Neural progenitor cell (in vitro differentiated cells): ENCODE data around the gene TOPBP1. TPM values are rescaled to one million over a fixed set of nuclear protein-coding genes. Genes with fewer than 3 reads are reported as not detected.

ENCODE experiments used
- DNase-seq: peaks from one replicate; pipeline ENCODE4 v3.0.0-alpha.2; 2016; ENCODE audit warnings: low spot score
- H2AFZ ChIP-seq: fragments of 200-600 bp; sonication (generic); replicated peaks from 2 replicates; pipeline ENCODE4 v1.6.1; 2016; ENCODE audit warnings: antibody characterized with exemption
- H3F3A ChIP-seq: fragments of 200-600 bp; sonication (generic); 2 replicates; pipeline ENCODE4 v1.6.1; 2016; ENCODE audit warnings: antibody characterized with exemption, low read depth
- H3K27ac ChIP-seq: fragments of 200-600 bp; sonication (generic); 2 replicates; pipeline ENCODE4 v1.5.1; 2016; ENCODE audit warnings: mild to moderate bottlenecking
- H3K27me3 ChIP-seq: fragments of 200-600 bp; sonication (generic); 2 replicates; pipeline ENCODE4 v1.6.1; 2016; ENCODE audit warnings: mild to moderate bottlenecking, moderate library complexity
- H3K36me3 ChIP-seq: fragments of 200-600 bp; sonication (generic); 2 replicates; pipeline ENCODE4 v1.5.1; 2016
- H3K4me1 ChIP-seq: fragments of 200-600 bp; sonication (generic); 2 replicates; pipeline ENCODE4 v1.6.1; 2016; ENCODE audit warnings: mixed run types
- H3K4me2 ChIP-seq: fragments of 200-600 bp; sonication (generic); 2 replicates; pipeline ENCODE4 v1.6.1; 2016
- H3K4me3 ChIP-seq: fragments of 200-600 bp; sonication (generic); 2 replicates; pipeline ENCODE4 v1.5.1; 2016
- H3K79me2 ChIP-seq: fragments of 200-600 bp; sonication (generic); 2 replicates; pipeline ENCODE4 v1.6.1; 2016; ENCODE audit warnings: low read depth
- H3K9ac ChIP-seq: fragments of 200-600 bp; sonication (generic); 2 replicates; pipeline ENCODE4 v1.6.1; 2016
- H3K9me3 ChIP-seq: fragments of 200-600 bp; sonication (generic); 2 replicates; pipeline ENCODE4 v1.5.1; 2016; ENCODE audit warnings: low read depth
- H4K20me1 ChIP-seq: fragments of 200-600 bp; sonication (generic); 2 replicates; pipeline ENCODE4 v1.6.1; 2016; ENCODE audit warnings: low read depth
- H3K27ac Mint-ChIP-seq: 3 replicates; pipeline ENCODE4 v1.8.0; 2021; ENCODE audit warnings: mixed read lengths
- H3K27me3 Mint-ChIP-seq: 2 replicates; pipeline ENCODE4 v1.8.0; 2022; ENCODE audit warnings: low read depth, mild to moderate bottlenecking, inconsistent platforms, moderate library complexity, mixed read lengths; ENCODE audit not compliant: insufficient read depth
- H3K36me3 Mint-ChIP-seq: 3 replicates; pipeline ENCODE4 v1.8.0; 2021; ENCODE audit warnings: mixed read lengths
- H3K4me1 Mint-ChIP-seq: 3 replicates; pipeline ENCODE4 v1.8.0; 2021; ENCODE audit warnings: mixed read lengths
- H3K4me3 Mint-ChIP-seq: 3 replicates; pipeline ENCODE4 v1.8.0; 2021; ENCODE audit warnings: mild to moderate bottlenecking, moderate library complexity, mixed read lengths
- H3K9me3 Mint-ChIP-seq: 3 replicates; pipeline ENCODE4 v1.8.0; 2020; ENCODE audit warnings: mixed read lengths
- CTCF ChIP-seq: fragments of 200-600 bp; sonication (generic); IDR thresholded peaks from 2 replicates; pipeline ENCODE4 v1.5.1; 2017; ENCODE audit warnings: antibody characterized with exemption, mild to moderate bottlenecking
- EZH2 ChIP-seq: fragments of 200-600 bp; sonication (generic); IDR thresholded peaks from 2 replicates; pipeline ENCODE4 v1.6.1; 2017; ENCODE audit warnings: antibody characterized with exemption, mild to moderate bottlenecking, moderate library complexity
- EZH2phosphoT487 ChIP-seq: fragments of 200-600 bp; sonication (generic); IDR thresholded peaks from 2 replicates; pipeline ENCODE4 v1.6.1; 2017; ENCODE audit warnings: antibody characterized with exemption
- total RNA-seq: library from RNA; depleted of rRNA; stranded (reverse); fragments of >200 nt; gene quantifications from 2 replicates; pipeline ENCODE4 v1.2.3, GENCODE V29; 2015; ENCODE audit warnings: low replicate concordance

TOPBP1 gene
- total RNA-seq, 1 donor from 2014 or later, result 67.7 TPM

- no peak overlapping the region for H3K27ac Mint-ChIP-seq
- H3K4me3 ChIP-seq, result no peak overlapping the region
- no peaks in the 10 kb centered on the region for H3K27me3 Mint-ChIP-seq
- TF ChIP-seq CTCF (no peak), EZH2phosphoT487 (no peak), EZH2 (no peak)
- H3K9ac ChIP-seq, result no peak overlapping the region
- H3K4me2 ChIP-seq, result no peak overlapping the region
- H3F3A ChIP-seq, result no peaks in the 10 kb centered on the region
- H3K36me3 ChIP-seq, result peaks cover 41% of the 10 kb centered on the region
- H3K27me3 ChIP-seq, result no peaks in the 10 kb centered on the region
- DNase-seq, result no peak
- H3K9me3 ChIP-seq, result no peaks in the 10 kb centered on the region
- H3K4me1 Mint-ChIP-seq, result no peaks in the 10 kb centered on the region
- no peak overlapping the region for H3K27ac ChIP-seq
- no peaks in the 10 kb centered on the region for H3K79me2 ChIP-seq
- H2AFZ ChIP-seq, result no peak overlapping the region
- H3K36me3 Mint-ChIP-seq, result peaks cover 24% of the 10 kb centered on the region
- H3K4me1 ChIP-seq, result no peaks in the 10 kb centered on the region
- H4K20me1 ChIP-seq, result no peaks in the 10 kb centered on the region
- H3K9me3 Mint-ChIP-seq, result no peaks in the 10 kb centered on the region
- H3K4me3 Mint-ChIP-seq, result no peak overlapping the region
Measured at GRCh38 chr3:133608388-133608787, 53.4 kb downstream of the TOPBP1 start.

- Mint-ChIP-seq H3K27me3 (no peaks in the 10 kb centered on the region), H3K4me1 (no peaks in the 10 kb centered on the region), H3K4me3 (no peak overlapping the region), H3K27ac (no peak overlapping the region), H3K9me3 (no peaks in the 10 kb centered on the region), H3K36me3 (peaks cover 23% of the 10 kb centered on the region)
- no peak overlapping the region for H3K27ac ChIP-seq
- no peaks in the 10 kb centered on the region for H3K9me3 ChIP-seq
- H3K4me3 ChIP-seq, result no peak overlapping the region
- H3K4me2 ChIP-seq, result no peak overlapping the region
- H4K20me1 ChIP-seq, result no peaks in the 10 kb centered on the region
- H3K9ac ChIP-seq, result no peak overlapping the region
- no peak for DNase-seq
- H3K79me2 ChIP-seq, result no peaks in the 10 kb centered on the region
- no peaks in the 10 kb centered on the region for H3K27me3 ChIP-seq
- TF ChIP-seq CTCF (no peak), EZH2phosphoT487 (no peak), EZH2 (no peak)
- H3K36me3 ChIP-seq, result peaks cover 37% of the 10 kb centered on the region
- H2AFZ ChIP-seq, result no peak overlapping the region
- no peaks in the 10 kb centered on the region for H3F3A ChIP-seq
- H3K4me1 ChIP-seq, result no peaks in the 10 kb centered on the region
Measured at GRCh38 chr3:133607816-133608215, 53.9 kb downstream of the TOPBP1 start.

GRCh38 chr3:133606902-133607301, 54.8 kb downstream of the TOPBP1 start:
- H3K36me3 Mint-ChIP-seq, result peaks cover 23% of the 10 kb centered on the region

More at GRCh38 chr3:133606902-133607301, 54.8 kb downstream of the TOPBP1 start:
- Histone ChIP-seq H3K36me3 (peaks cover 37% of the 10 kb centered on the region), H3F3A (no peaks in the 10 kb centered on the region), H3K4me3 (no peak overlapping the region), H3K27me3 (no peaks in the 10 kb centered on the region), H3K27ac (no peak overlapping the region), H3K4me1 (no peaks in the 10 kb centered on the region), H3K9me3 (no peaks in the 10 kb centered on the region), H3K79me2 (no peaks in the 10 kb centered on the region), H2AFZ (no peak overlapping the region), H4K20me1 (no peaks in the 10 kb centered on the region), H3K9ac (no peak overlapping the region), H3K4me2 (no peak overlapping the region)
- Mint-ChIP-seq H3K27me3 (no peaks in the 10 kb centered on the region), H3K4me1 (no peaks in the 10 kb centered on the region), H3K9me3 (no peaks in the 10 kb centered on the region), H3K4me3 (no peak overlapping the region), H3K27ac (no peak overlapping the region)
- TF ChIP-seq EZH2 (no peak), CTCF (no peak), EZH2phosphoT487 (no peak)
- no peak for DNase-seq
